ENCODE data around the gene INSYN2A.

Gene INSYN2A

DNA sequence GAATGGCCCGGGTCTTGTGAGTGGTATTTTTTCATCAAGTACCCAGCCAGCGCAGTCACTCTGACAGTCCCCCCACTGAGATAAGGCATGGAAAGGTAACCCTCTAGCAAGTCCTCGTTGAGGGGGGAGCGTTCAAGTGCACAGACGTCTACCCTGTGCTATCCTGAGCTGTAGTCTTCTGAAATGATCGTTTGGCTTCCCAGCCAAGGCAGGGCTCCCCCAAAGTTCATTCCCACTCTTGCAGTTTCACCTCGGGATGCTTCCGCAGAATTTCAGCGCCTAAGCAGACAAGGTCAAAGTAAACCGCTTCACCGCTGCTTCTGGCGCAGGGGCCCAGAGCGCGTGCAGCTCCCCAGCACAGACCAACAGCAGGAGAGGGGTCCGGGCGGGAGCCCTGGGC, 1.8 kb downstream of the INSYN2A start:
- no peak for DNase-seq

- no peak for DNase-seq
Observed at GRCh38 chr10:127194111-127194510, 2.3 kb downstream of the INSYN2A start.

DNA sequence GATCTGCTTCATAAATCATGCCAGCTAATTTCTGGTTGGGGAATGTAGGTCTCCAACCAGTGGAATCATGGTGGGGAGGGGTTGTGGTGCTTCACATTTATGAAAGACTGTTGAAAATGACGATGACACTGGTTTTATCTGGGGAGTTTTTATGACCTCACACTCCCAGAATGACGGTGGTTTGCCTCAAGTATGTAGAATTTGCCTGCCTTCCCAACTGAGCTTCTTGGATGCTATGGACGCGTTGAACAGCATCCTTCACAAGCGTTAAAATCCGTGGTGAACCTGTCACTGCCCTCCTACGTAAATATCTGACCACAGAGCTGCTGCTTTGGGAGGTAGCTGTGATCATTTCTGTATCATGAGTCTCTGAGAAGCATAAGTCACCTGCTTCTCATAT, 3.3 kb downstream of the INSYN2A start:
- no peak for DNase-seq

DNA sequence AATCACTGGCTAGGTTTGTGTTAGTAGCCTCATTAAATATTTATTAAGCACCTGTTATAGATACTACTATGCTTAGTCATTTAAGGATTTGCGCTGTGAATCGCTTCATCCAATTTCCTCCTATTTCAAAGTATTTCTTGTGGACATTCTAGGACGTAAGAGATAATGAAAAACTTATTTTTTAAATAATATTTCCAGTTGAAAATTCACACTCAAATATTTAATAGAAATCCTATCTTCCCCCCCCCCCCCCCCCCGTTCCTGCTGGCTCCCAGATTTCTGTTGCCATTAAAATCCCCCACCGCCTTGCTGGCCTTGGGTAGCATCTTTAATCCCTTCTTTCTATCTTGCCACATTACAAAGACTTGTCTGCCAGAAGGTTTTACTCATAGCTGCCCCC, 6.0 kb downstream of the INSYN2A start:
- no peak for DNase-seq

DNA sequence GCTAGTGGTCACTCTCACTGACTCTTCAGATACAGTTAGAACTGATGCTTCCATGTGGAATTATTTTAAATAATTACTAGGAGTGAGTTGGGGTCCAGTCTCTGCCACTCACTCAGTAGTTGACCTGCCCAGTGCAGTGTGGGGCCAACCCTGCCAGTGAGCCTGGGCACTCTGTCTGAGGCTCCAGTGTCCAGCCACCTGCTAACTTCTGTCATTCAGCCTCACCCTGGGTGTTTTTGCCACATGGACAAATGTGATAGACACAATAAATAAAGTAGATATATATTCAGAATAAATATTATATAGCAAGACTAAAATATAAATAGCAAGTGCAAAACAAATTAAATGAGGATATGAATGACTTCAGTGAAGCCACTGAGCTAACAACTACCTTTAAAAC, 7.2 kb downstream of the INSYN2A start:
- DNase-seq: no peak

GRCh38 chr10:127186813-127187212, 9.6 kb downstream of the INSYN2A start:
- DNase-seq: no peak

GRCh38 chr10:127184582-127184981, 11.8 kb downstream of the INSYN2A start:
- no peak for DNase-seq

- DNase-seq: no peak
Observed at GRCh38 chr10:127182161-127182560, 14.2 kb downstream of the INSYN2A start.

GRCh38 chr10:127179612-127180250, 16.7 kb downstream of the INSYN2A start:
- no peak for DNase-seq

- no peak for DNase-seq
Observed at GRCh38 chr10:127176649-127177048, 19.7 kb downstream of the INSYN2A start.

- no peak for DNase-seq
Observed at GRCh38 chr10:127175357-127176110, 20.9 kb downstream of the INSYN2A start.

DNA sequence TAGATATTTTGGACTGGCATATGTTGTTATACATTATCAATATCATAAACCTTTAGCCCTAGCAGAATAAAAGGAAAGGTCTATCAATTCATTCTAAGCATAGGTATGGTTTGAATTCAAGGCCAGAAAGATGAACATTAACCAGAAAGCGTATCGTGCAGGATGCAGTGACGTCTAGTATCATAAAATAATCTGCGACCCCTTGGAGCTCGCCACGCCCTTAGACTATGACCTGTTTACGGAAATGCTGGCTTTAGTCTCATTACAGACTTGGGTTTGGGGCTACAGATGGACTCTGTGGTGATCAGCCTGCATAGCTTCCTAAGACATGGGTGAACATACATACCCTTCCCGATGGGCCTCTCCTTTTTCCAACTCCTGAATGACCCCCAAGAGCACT, 21.5 kb downstream of the INSYN2A start:
- no peak for DNase-seq

DNA sequence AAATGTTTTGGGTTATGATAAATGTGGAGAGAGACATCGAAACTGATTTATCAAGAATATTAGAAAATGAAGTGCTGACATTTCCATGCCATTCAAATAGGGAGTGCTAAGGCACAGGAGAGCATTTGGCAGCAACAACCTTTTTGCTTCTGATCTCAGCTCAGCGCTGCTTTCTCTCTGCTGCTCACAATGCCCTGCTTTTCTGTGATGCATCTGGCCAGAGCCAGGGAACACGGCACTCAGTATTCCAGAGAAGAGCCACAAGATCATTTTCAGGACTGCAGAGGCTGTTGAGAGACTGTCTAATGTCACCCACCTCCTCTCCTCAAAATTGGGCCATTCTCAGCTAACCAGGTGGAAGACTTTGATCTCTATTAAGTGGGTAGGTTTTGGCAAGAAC, 28.1 kb downstream of the INSYN2A start:
- DNase-seq: no peak

GRCh38 chr10:127162841-127163240, 33.5 kb downstream of the INSYN2A start:
- DNase-seq: no peak

- no peak for DNase-seq
Observed at GRCh38 chr10:127161482-127161881, 34.9 kb downstream of the INSYN2A start.

DNA sequence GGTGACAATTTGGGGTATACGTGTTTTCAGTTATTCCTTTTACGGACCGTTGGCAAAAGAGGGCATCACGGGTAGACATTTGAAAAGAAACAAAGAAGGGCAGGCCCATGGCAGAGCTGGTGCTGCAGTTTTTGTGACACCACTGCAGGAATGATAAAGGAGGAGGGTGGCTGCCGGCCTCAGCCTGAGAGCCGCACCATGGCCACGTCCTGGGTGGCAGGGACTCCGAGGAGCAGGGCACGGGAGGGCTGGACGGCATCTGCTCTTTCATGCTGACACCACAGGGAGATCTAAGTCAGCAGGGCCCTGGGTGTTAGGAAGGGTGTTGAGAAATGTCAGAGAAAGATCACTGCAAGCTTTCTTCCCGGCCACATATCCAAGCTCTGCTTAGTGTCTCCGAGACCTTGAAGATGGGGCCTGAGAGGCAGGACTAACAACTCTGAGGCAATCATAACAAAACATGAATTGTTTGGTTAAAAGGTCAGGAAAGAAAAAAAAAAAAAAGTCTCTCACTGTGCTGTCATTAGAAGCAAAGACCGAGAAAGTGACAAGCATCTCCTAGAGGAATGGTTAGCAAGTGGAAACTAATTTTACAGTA, 36.6 kb downstream of the INSYN2A start:
- DNase-seq: no peak

DNA sequence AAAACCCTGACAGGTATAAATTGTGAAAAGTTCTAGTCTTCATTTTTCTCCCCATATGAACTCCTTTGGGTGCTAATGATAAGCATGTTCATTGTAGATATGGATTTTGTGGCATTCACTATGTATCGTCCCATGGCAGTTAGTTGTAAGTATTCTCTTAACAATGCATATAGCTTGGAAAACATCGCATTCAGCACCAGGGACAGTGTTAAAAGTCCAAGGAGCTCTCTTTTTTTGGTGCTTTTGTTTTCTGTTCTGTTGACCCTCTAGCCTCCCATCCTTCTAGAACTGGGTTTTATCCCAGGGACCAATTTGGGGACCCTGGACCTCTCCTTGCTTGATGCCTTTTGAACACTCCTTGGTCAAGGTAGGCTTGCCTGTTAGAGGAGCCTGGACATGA, 37.7 kb downstream of the INSYN2A start:
- no peak for DNase-seq

- DNase-seq: no peak
Observed at GRCh38 chr10:127157506-127158200, 38.7 kb downstream of the INSYN2A start.

DNA sequence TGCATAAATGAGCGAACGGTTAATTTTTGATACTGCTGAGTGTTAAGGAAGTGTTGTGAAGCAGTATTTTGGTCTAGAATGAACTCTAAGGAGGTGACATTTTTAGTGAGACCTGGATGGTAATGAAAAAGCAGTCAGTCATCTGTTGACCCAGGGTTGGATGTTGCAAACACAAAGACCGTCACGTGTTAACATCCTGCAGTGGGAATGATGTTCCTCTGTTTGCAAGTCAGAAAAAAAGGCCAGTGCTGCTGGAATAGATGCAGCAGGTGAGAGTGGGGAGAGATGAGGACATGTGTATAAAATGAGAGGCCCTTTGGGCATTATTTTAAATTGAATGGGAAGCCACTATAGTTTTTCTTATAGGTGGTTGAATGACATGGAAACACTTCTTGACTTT, 39.3 kb downstream of the INSYN2A start:
- no peak for DNase-seq

DNA sequence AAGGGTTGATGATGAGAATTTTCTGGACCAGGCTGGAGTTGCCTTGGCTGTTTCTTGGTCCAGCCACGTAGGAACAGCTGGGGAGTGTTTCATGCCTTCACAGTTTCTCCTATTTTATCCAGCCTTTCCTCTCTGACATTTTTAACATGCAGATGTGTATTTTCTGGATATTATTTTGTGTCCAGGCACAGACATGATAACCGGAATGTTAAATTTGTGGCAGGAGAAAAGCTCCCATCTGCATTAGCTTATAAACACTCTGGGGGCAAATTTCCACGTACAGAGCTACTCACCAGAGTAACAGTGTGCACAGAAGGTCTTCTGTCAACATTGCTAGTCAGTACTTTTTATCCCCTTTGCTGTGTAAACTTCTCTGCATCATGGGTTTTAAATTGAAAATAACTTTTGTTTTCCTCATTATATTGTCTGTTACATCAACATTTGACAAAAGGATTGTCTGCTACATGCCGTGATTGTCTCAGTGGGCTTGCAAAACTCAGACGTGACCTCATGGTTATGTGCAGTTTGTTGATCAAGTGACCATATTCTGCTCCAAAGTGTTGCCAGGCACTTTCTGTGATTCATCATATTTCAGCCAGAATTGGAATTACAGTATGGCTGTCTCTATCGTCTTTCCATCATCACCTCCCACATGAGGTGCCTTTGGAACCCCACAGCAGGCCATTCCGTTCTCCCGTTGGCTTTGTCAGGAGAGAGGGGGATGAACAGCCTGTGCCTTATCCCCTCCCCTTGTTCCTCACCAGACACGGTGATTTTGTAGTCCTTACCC, 41.4 kb downstream of the INSYN2A start:
- no peak for DNase-seq

DNA sequence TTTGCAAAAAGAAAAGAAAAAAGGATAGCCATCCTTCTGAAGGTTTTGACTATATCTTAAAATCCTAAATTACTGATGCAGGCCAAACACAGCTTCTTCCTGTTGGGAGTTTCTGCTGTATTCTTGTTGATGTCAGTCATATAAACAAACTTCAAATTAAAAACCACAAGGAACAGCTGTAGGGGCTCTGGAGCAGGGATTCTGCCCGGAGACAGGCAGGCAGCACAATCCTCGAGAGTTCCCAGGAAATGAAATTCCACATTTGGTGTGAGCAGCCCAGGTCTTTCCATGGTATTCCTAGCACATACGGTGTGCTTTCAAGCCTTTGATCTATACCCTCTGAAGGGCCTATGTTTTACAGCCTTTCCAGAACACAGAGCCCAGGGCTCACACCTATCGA, 43.2 kb downstream of the INSYN2A start:
- no peak for DNase-seq

DNA sequence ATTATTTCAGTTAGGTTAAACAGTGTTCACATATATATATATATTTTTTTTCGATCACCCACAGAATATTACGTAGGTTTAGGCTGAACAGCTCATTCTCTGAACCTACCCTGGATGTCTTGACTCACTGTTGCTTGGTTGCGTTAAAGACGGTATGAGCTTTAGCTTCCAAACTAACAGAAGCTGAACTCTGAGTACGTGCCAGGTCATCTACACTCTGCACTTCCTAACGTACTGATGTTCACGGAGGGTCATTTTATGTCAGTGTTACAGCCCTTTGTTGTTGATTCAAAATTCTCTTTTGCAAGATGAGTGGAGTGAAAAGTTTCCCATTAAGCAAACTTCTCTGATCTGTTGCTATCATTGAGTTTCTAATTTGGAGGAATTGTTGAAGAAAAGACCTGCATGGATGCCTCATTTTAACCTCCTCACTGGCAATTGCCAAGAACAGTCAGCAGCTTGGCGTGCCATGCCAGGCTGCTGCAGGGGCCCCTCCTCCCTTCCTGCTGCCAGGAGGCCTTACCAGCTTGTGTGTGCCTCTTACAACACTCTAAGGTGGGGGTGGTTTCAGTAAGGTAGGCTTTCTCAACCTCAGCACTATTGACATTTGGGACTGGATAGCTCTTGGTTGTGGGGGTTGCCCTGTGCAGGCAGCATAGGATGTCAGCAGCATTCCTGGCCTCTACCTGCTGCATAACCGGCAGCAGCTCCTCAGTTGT, 44.3 kb downstream of the INSYN2A start:
- no peak for DNase-seq

All from NCI-H1436 treated with DMSO at 0.1 percent for 48 hours (cell line).